ENCODE results near the gene DIAPH1.

GRCh38 chr5:141483902-141484301, 134.9 kb downstream of the DIAPH1 start:
- TF ChIP-seq, protein P1, sequence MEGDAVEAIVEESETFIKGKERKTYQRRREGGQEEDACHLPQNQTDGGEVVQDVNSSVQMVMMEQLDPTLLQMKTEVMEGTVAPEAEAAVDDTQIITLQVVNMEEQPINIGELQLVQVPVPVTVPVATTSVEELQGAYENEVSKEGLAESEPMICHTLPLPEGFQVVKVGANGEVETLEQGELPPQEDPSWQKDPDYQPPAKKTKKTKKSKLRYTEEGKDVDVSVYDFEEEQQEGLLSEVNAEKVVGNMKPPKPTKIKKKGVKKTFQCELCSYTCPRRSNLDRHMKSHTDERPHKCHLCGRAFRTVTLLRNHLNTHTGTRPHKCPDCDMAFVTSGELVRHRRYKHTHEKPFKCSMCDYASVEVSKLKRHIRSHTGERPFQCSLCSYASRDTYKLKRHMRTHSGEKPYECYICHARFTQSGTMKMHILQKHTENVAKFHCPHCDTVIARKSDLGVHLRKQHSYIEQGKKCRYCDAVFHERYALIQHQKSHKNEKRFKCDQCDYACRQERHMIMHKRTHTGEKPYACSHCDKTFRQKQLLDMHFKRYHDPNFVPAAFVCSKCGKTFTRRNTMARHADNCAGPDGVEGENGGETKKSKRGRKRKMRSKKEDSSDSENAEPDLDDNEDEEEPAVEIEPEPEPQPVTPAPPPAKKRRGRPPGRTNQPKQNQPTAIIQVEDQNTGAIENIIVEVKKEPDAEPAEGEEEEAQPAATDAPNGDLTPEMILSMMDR (IDR thresholded peaks at IDR 0.05), result no peak
- TF ChIP-seq POLR2A (IDR thresholded peaks at IDR 0.05), result no peak
